NCI-H2107 treated with DMSO at 0.1 percent for 48 hours (cell line): Measurements from ENCODE around the gene CDR2L.
"Not testable (repeated sequence)": the region's sequence is repeated elsewhere in the genome, so short reads cannot be mapped to it uniquely, and the experiment has no call there.

ENCODE experiments used
- DNase-seq: peaks from one replicate; lab custom pipeline; 2025; ENCODE audit not compliant: unreplicated experiment; lab: John Stamatoyannopoulos, UW

CDR2L gene

DNA sequence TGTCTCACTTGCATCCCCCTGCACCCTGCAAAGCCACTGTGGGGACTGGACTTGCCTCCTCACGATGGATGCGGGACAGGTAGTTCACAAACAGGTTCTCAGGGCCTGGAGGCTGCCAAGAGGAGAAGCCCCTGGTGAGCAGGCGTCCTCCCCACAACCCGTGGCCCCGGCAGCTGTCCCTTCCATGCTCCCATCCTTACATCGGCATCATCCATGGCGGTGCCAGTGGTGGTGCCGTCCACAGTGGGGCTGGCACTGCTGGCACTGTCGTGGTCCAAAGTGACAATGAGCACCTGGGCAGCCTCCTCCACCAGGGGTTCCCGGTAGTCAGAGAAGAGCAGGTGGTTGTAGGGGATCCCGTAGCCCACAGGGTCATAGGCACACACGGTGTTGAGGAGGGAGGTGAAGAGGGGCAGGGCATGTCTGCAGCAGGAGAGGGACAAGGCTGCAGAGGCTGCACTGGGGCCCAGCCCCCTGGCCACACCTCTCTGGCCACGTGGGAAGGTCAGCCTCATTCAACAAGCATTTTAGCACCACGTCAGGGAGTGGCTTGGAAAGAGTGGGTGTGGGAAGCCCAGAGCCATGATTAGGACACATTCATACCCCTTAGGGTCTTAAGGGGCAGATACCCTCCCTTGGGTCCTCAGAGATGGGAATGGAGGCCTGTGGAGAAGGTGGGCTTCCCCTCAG, 27.5 kb upstream of the CDR2L start:
- DNase-seq, result no peak

DNA sequence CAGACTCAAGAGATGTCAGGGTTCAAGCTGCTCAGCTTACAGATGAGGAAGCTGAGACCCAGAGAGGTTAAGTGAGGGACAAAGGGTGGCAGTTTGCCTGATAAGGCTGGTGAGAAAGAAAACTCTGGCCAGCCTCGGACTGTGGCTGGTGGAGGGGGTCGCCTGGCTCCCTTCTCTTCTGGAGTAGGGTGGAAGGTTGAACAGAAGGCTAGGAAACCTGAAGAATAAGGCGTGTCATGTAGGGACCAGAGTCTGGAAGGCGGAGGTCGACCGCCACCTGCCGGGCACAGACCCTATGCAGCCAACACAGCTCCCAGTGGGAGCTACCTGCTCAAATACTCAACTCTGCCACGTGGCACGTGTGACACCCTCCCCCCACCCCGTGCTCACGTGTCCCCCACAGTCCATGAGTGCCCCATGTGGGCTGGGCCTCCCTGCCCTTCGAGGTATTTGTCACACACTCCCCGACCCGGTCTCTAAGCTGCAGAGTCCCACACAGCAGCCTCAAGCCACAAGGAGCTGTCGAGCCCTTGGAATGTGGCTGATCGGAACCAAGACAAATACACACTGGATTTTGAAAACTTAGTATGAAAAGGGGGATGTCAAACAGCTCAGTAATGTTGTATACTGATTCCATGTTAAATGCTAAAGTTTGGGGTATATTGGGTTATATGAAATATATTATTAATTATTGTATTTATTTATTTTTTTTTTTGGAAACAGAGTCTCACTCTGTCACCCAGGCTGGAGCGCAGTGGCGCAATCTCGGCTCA, 26.7 kb upstream of the CDR2L start:
- no peak for DNase-seq

DNA sequence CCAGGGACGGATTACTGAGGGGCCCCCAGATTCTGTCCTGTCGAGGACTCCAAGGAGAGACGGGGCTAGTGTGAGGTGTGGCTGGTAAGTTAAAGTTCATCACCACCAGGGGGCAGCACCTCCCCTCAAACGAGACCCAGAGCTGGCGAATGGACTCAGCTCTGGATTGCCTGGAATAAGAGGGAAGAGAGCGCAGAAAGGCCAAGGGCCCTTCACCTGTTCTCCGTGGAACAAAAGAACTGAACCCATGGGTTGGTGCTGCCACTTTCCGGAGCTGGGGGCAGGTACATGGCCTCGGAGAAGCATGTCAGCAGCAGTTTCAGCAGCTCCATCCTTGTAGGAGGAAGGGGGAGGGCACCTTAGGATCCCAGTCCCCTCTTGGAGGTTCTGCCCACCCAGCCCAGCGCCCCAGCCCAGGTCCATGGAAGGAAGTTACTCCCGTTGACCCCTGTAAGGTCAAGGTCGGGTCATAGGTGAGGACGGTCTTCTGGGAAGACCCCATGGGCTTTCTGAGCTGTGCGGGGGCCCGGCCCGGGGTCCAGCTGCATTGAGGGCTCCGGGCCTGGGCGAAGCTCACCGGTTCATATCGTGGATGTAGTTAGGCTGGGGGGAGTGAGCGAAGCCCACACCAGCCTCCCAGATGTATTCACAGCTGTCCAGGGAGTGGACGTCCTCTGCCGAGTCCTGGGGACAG, 25.6 kb upstream of the CDR2L start:
- DNase-seq, result peak; percentile 84

DNA sequence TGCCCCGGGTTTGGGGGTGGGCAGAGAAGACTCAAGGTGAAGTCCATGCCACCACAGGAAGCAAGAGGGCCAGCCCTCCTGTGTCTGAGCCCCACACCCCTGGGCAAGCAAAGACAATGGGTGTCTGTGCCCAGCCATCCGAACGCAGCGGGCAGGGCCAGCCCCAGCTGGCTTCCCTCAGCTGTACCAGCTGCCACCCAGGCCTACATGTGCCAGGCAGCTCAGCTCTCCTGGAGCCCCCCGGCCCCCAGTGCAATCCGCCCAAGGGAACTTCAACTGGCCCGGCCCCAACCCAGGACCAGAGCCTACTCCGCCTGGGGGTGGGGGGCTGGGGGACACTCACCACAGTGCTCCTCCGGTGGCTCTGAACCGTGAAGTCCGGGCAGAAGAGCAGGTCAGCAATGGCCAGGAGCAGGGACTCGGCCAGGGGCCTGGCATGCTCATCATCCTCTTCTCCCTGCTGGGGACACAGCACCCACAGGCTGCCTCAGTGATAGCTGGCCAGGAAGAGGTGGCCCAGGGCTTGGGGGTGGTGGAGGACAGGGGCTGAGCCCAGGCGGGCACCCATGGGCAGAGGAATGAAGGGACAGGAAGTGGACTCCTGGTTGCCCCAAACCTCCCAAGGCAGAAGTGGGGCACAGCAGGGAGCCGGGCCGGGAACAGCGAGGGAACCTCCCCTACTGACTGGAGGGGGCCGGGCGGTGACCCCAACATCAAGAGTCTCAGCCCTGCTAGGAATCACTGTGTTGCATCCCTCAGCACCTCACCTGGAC, 24.6 kb upstream of the CDR2L start:
- no peak for DNase-seq

DNA sequence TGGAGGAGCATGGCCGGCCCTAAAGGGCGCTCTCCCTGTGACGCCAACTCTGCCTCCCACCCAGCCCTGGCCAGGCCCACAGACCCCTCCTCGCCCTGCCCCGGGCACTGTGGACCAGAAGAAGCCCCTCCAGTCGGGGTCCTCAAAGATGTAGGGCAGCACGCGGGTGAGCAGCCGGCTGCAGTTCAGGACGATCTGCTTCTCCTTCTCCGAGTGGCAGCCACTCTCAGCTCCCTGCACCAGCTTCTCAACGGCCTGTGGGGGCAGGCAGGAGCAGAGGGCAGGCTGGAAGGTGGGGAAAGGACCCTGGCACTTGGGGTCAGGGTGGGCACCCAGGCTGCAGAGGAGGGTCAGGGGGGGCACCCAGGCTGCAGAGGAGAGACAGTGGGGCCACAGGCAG, 23.8 kb upstream of the CDR2L start:
- no peak for DNase-seq

DNA sequence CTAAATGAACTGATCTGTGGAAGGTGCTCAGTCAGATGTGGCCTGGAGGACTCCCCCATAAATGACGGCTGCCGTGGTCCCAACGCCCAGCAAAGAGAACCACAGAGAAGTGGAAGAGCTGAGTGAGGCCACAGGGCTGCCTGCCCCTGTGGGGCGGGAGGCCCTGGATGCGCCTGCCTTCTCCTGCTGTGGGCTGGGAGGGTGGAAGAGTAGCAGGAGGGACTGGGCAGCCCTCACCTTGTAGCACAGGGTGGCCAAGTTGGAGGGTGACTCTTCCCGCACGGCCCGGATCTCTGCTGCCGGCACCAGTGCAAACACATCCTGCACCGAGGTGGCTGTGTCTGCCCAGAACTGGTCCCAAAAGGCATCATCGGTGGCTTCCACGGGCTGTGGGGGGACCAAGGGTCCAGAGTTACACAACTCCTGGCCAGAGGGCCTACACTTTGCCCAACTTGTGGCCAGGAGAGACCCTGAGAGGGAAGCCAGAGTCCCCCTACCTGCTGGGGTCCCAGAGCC, 23.1 kb upstream of the CDR2L start:
- no peak for DNase-seq

- DNase-seq, result no peak
Measured at GRCh38 chr17:74964988-74965622, 22.3 kb upstream of the CDR2L start.

GRCh38 chr17:74968361-74968780, 19.1 kb upstream of the CDR2L start:
- no peak for DNase-seq

DNA sequence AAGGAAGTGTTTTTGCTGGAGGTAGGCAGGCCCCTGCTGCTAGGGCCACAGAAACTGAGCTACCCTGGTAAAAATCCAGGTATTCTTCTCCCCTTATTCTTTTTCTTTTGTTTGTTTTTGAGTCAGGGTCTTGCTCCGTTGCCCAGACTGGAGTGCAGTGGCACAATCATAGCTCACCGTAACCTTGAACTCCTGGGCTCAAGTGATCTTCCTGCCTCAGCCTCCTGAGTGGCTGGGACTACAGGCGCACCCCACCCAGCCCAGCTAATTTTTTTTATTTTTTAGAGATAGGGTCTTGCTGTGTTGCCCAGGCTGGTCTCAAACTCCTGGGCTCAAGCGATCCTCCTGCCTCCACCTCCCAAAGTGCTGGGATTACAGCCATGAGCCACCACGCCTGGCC, 17.9 kb upstream of the CDR2L start:
- not testable (repeated sequence) for DNase-seq

DNA sequence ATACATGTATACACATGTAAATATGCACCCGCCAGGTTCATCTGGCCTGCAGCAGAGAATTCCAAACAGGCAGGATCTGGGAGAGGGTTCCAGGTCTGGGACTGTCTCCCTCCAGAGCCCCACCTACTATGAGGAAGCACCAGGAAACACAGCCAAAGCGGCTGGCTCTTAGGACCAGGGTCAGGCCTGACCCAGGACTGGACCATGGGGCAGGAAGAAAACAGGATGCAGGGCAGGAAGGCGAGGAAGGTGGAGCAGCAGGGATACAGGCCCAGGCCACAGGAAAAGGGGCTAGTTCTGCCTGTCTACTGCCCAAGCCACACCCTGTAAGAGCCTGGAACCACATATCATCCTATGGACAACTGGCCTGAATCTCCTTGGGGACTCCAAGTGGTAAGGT, 17.0 kb upstream of the CDR2L start:
- no peak for DNase-seq

DNA sequence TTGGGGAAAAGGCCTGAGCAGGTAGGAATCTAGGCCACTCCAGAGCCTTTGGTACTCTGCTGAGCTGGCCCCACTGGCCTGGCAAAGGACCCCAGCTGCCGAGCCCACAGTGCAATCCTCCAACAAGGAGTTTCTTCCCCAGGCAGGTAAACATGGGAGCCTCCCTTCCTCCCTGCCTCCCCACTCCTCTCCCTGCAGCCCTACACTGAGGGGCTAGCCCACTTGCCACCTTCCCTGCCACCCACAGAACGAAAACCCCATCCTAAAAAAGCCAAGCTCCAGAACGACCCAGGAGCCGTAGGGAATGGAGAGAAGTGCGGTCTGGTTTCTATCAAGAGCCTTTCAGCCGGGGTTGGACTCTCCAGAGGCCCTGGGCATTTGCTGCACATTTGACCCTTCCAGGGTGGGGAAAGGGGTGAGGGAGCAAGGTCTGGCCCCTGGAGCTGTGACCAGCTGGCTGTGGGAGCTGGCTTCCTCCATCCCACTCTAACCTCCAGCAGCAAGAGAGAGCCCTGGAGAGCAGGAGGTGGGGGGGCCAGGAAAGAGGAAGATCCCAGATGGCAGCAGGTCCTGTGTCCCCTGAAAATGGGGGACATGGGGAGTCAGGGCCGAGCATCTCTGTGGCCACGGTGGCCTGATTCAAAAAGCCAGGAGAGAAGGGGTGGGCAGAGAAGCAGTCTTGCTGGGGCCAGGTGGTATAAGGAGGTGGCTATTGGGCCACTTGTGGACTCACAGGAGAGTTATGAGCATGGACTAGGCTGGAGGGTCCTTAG, 16.2 kb upstream of the CDR2L start:
- no peak for DNase-seq

DNA sequence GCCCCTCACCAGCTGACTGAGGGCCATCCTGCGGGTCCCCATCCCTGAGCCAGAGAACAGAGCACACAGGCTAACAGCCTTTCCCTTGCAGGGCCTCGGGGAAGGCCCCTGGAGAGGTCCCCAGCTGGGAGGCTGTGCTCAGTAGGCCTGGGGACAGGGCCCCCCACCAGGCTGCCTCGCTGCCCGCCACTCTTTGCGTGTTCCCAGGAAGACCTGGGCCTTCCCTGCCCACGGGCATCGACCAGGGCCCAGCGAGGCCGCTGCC, 15.7 kb upstream of the CDR2L start:
- no peak for DNase-seq

DNA sequence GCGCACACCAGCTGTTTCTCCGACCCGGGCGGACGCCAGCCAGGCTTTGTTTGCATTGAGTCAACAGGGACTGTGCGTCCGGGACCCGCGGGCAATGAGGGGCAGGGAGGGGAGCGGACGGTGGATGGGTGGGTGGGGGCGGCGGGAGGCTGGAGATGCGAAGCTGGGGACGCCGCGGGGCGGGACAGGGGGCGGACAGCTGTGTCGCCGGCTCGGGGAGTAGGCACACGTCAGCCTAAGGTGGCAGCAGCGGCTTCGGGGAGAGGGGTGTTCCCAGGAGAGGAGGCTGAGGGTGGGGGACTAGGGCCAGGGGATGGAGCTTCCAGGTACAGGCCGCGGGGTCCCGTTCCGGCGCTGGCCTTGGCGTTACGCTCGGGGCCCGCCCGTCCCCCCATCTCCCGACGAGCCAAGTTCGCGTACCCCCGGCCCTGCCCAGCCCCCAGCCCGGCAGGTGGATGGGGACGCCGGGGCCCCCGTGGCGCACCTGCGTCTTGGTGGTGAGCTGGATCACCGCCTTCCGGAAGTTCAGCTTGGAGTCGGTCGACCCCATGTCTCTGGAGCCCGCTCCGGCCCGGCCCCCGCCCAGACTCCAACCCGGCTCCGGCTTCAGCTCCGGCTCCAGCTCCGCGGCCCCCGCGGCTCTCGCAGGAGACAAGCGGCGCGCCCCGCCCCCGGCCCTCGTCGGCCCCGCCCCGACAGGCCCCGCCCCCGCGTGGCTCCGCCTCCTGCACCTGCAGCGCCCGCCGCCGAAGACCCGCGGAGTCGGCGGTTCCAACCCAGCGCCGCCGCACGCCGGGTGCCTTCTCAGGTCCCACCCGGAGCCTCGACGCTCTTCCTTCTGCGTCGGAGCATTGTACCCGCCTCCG, 15.1 kb upstream of the CDR2L start, which contains the start of gene HID1:
HID1 (minus strand) TSS at position 653 of the 866 bp plus-strand sequence; CDS start at position 550, 103 bp downstream.
- DNase-seq, result peak; percentile 6

DNA sequence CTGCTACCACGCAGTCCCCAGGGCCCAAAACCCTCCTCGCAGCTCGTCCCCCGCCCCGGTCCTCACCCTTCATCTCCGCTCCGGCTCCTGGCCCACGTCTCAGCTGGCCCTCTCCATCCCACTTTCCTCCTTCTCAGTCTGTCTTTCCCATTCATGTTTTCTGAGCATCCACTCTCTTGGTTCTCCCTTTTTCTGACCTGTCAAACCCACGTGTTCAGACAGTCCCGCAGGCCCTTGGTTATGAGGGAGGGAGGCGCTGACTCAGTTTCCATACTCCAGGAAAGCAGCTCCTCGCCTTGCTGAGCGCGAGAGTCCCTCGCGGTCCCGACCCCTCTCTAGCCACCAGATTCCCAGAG, 14.5 kb upstream of the CDR2L start:
- DNase-seq, result no peak

GRCh38 chr17:74975943-74976342, 11.5 kb upstream of the CDR2L start:
- DNase-seq, result no peak

DNA sequence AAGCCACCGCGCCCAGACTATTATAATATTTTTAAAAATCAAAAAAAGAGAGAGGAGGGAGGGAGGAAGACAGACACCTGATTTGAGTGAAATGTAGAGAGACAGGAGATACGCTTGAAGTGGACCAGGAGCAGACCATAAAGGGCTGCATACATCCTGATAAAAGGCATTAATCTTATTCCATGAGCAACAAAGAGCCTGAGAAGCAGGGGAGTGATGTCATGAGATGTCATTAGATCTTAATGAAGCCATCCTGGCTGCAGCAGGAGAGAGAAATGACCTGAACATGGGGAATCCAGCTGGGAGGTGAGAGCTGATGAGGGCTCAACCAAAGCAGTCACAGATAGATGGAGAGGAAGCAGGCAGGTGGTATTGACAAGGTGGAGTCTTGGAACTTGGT, 9.6 kb upstream of the CDR2L start:
- DNase-seq, result no peak

GRCh38 chr17:74978240-74978639, 9.2 kb upstream of the CDR2L start:
- no peak for DNase-seq

DNA sequence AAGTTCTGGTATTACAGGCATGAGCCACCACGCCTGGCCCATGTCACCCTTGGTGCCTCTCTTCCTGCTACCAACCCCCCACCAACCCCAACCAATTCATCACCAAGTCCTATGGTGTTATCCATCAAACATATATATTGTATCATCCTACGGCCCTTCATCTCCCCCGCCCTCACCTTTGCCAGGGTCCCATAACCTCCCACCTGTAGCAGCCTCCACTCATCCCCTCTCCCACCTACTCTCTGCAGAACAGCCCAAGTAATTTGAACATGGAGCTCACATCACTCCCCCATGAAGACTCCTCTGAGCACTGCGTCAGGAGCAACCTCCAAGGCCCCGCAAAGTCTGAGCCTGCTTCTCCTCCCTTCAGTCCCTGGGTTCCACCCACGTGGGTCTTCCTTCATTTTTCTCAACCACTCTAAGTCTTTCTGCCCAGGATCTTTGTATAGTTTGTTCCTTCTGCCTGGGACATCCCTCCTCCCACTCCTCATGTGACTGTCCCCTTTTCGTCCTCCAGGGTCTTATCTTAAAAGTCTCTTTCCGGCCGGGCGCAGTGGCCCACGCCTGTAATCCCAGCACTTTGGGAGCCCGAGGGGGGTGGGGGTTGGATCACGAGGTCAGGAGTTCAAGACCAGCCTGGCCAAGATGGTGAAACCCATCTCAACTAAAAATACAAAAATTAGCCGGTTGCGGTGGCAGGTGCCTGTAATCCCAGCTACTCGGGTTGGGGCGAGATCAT, 7.9 kb upstream of the CDR2L start:
- no peak for DNase-seq
